Pancreas (tissue), 10 donors: ENCODE measurements around the gene LY6G6C. TPM values are rescaled to one million over a fixed set of nuclear protein-coding genes. Genes with fewer than 3 reads are reported as not detected.

Experiments
- ATAC-seq, 4 donors: fragments of 200-7000 bp; cut with Tn5 transposase; one replicate each; pipeline versions ENCODE4 v1.8.0 to v1.9.1; 2020; ENCODE audit warnings: mild to moderate bottlenecking in 4 of 4, moderate library complexity in 4 of 4
- DNase-seq, 6 donors: peaks; one replicate each; pipeline ENCODE4 v3.0.0-alpha.2; 2020
- FAIRE-seq: peaks from 2 replicates; lab custom pipeline; 2012; peaks lifted over from hg19 to GRCh38; lab: Jason Lieb, UNC
- H3K27ac ChIP-seq, 4 donors: fragments of 200-600 bp; sonication (generic); 1 replicate in 3 of 4; 2 replicates in 1 of 4; pipeline versions ENCODE4 v1.5.0 to v1.8.0; 2020
- H3K27me3 ChIP-seq, 4 donors: fragments of 200-600 bp; one replicate each; pipeline ENCODE4 v1.8.0; 2021
- H3K36me3 ChIP-seq, 3 donors: fragments of 200-600 bp; sonication (generic) in 1 of 3; one replicate each; pipeline versions ENCODE4 v1.5.0 to v1.8.0; 2020 to 2021
- H3K4me1 ChIP-seq, 3 donors: fragments of 200-600 bp; one replicate each; pipeline ENCODE4 v1.8.0; 2021
- H3K4me3 ChIP-seq, 4 donors: fragments of 200-600 bp; sonication (generic) in 2 of 4; one replicate each; pipeline versions ENCODE4 v1.5.0 to v1.8.0; 2020 to 2021
- H3K9me3 ChIP-seq, 4 donors: fragments of 200-600 bp; one replicate each; pipeline ENCODE4 v1.8.0; 2021
- WGBS, 2 donors: extraction: QIAGEN DNeasy Blood & Tissue Kit; methylation state at CpG; one replicate each; pipeline ENCODE4 v1.1.7; 2013; 5-methylcytosine and 5-hydroxymethylcytosine counted together
- intact Hi-C, 3 donors: fragments of 100-400 bp; cut with DNase I; formaldehyde crosslinking; loops; one replicate each; pipeline versions ENCODE4 v1.11.1 to v1.14.2; 2022
- polyA plus RNA-seq, 2 donors: library from polyadenylated mRNA; stranded (reverse); fragments of 200-250 nt; gene quantifications; one replicate each; pipeline ENCODE4 v1.2.3, GENCODE V29; 2013
- total RNA-seq, 6 donors: library from RNA; stranded (reverse); fragmentation: NEBNext Ultra II Directional in 4 of 6; extraction: Animal tissue kit (Norgen Biotek cat#: 25700) in 4 of 6; gene quantifications; one replicate each; pipeline versions ENCODE4 v1.2.1 to v1.2.4, GENCODE V29; 2021 to 2023
- TF ChIP-seq, protein P1 (sequence below), 4 donors: fragments of 200-600 bp; sonication (generic) in 3 of 4; IDR thresholded peaks; one replicate each; pipeline versions ENCODE4 v1.5.0 to v1.8.0; 2021; ENCODE audit warnings: antibody characterized with exemption in 4 of 4
- donor health status: healthy with polysubstance abuse.
- donor health status: DM: no; HTN: no; CAD: no; lungs with moderate emphysema.
- donor health status: DM: no; HTN: no; CAD: no.
- donor health status: control.
- donor health status: control.
- donor health status: Bipolar disorder and iron deficiency.
- donor health status: DM: yes; HTN: yes; CAD: no.
- donor health status: DM: no; HTN: no; CAD: no.
- donor health status: DM: no; HTN: no; CAD: no.
- donor health status: DM: yes; HTN: yes; CAD: no.

Gene LY6G6C
- total and polyA plus RNA-seq, 8 donors, result not detected

DNA sequence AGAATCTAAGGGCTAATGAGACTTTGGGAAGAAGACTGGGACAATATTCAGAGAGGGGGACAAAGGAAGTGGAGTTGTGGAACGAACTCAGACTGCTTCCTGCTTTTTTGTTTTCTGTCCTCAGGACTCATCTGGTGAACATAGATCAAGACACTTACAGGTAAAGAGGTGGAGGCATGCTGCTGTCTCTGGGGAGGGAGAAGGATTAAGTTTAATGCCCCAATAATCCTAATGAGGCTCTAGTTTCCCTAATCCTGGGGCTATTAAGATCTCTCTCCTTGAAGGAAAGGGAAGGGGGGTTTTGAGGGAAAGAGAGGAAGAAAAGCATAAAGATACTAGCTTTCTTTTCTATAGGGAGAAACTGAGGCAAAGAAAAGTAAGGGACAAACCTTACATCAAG is 22.9 kb upstream of the LY6G6C start:
- Histone ChIP-seq H3K4me3 (no peak overlapping the region), H3K9me3 (no peaks in the 10 kb centered on the region), H3K36me3 (no peaks in the 10 kb centered on the region), H3K27ac (no peak overlapping the region), H3K4me1 (peaks cover 0 to 4% (median under 1%) of the 10 kb centered on the region in 3 donors), H3K27me3 (no peaks in the 10 kb centered on the region)
- TF ChIP-seq, protein P1, sequence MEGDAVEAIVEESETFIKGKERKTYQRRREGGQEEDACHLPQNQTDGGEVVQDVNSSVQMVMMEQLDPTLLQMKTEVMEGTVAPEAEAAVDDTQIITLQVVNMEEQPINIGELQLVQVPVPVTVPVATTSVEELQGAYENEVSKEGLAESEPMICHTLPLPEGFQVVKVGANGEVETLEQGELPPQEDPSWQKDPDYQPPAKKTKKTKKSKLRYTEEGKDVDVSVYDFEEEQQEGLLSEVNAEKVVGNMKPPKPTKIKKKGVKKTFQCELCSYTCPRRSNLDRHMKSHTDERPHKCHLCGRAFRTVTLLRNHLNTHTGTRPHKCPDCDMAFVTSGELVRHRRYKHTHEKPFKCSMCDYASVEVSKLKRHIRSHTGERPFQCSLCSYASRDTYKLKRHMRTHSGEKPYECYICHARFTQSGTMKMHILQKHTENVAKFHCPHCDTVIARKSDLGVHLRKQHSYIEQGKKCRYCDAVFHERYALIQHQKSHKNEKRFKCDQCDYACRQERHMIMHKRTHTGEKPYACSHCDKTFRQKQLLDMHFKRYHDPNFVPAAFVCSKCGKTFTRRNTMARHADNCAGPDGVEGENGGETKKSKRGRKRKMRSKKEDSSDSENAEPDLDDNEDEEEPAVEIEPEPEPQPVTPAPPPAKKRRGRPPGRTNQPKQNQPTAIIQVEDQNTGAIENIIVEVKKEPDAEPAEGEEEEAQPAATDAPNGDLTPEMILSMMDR (IDR thresholded peaks at IDR 0.05), result no peak
- ATAC-seq (no peak), DNase-seq (no peak), FAIRE-seq (no peak)
- intact Hi-C loops, result no loop called here
- WGBS, 2 donors, result 75 to 88% methylated on average over 1 of the region's 1 CpG

DNA sequence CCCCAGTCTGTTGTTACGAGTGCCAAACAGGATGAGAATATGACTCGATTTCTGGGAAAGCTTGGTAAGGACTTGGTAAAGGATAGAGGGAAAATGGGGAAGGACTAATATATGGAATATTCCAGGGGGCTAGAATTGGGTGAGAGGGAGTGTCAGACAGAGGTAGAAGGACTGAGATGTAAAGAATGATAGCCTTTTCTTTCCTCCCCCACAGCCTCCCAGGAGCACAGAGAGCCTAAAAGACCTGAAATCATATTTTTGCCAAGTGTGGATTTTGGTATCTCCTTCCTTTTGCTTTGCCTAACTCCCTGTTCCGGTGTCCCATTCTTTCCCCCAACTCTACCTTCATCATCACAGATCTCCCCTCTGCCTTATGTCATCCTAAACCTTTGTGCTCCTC is 21.3 kb upstream of the LY6G6C start:
- H3K4me1 ChIP-seq, result peaks cover 9 to 17% (median 15%) of the 10 kb centered on the region in 3 donors
- H3K4me3 ChIP-seq, result no peak overlapping the region
- TF ChIP-seq, protein P1 (IDR thresholded peaks at IDR 0.05), result no peak
- no peak for FAIRE-seq
- H3K27ac ChIP-seq, result no peak overlapping the region
- H3K9me3 ChIP-seq, result no peaks in the 10 kb centered on the region
- H3K27me3 ChIP-seq, result no peaks in the 10 kb centered on the region
- H3K36me3 ChIP-seq, result no peaks in the 10 kb centered on the region
- 87 to 95% methylated on average over 3 of the region's 3 CpGs for WGBS, 2 donors
- no peak for ATAC-seq
- DNase-seq, result no peak
- intact Hi-C loops, result no loop called here

GRCh38 chr6:31741815-31742214 is 20.3 kb upstream of the LY6G6C start:
- no peak overlapping the region for H3K27ac ChIP-seq
- H3K36me3 ChIP-seq, result no peaks in the 10 kb centered on the region
- H3K4me1 ChIP-seq, result peaks cover 20 to 26% (median 26%) of the 10 kb centered on the region in 3 donors
- H3K4me3 ChIP-seq, result no peak overlapping the region
- intact Hi-C loops, result no loop called here
- H3K9me3 ChIP-seq, result no peaks in the 10 kb centered on the region
- FAIRE-seq (no peak), ATAC-seq (no peak), DNase-seq (no peak)
- TF ChIP-seq, protein P1 (IDR thresholded peaks at IDR 0.05), result no peak
- H3K27me3 ChIP-seq, result no peaks in the 10 kb centered on the region
- WGBS, 2 donors, result 61 to 69% methylated on average over 2 of the region's 2 CpGs

DNA sequence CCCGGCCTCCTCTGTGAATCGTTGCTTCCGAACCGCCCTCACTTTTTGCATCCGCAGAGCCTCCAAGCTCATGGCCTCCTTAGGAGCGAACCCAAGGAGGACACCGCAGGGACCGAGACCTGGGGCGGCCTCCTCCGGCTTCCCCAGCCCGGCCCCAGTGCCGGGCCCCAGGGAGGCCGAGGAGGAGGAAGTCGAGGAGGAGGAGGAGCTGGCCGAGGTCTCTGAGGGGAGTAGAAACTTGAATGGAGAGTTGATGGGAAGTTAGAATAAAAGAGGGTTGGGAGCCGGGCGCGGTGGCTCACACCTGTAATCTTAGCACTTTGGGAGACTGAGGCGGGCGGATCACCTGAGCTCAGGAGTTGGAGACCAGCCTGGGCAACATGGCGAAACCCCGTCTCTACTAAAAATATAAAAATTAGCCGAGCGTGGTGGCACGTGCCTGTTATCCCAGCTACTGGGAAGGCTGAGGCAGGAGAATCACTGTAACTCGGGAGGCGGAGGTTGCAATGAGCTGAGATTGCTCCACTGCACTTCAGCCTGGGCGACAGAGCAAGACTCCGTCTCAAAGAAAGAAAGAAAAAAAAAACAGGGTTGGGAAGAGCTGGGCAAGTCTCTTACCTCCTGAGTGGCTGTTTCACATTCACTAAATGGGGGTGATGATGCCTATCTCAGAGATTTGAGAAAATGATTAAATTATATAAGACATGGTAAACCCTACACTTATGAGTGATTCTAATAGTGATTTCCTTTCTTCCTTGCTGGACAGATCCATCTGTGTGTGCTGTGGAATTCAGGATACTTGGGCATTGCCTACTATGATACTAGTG is 19.1 kb upstream of the LY6G6C start:
- Histone ChIP-seq H3K4me1 (peaks cover 22 to 30% (median 29%) of the 10 kb centered on the region in 3 donors), H3K27me3 (no peaks in the 10 kb centered on the region), H3K9me3 (no peaks in the 10 kb centered on the region), H3K4me3 (peak overlapping the region; percentile 54 to 80 (median 63)), H3K27ac (peak overlapping the region in 3 of 4 donors; percentile 63 to 92 (median 89)), H3K36me3 (no peaks in the 10 kb centered on the region)
- intact Hi-C loops, result no loop called here
- TF ChIP-seq, protein P1 (IDR thresholded peaks at IDR 0.05), result no peak
- WGBS, 2 donors, result 22 to 24% methylated on average over 29 of the region's 29 CpGs
- ATAC-seq (no peak), DNase-seq (no peak), FAIRE-seq (no peak)
